Liver (tissue), 9 donors: Measurements from ENCODE around the gene CX3CL1. TPM values are rescaled to one million over a fixed set of nuclear protein-coding genes. Genes with fewer than 3 reads are reported as not detected.
A peak's percentile ranks its signal among the peaks of the same experiment; 100 is the strongest.

ENCODE experiments used
- DNase-seq: peaks from one replicate; pipeline ENCODE4 v3.0.0-alpha.2; 2017; ENCODE audit warnings: low spot score
- H3K27ac ChIP-seq, 2 donors: one replicate each; pipeline ENCODE4 v1.7.0; 2013; ENCODE audit warnings: inconsistent platforms in 2 of 2, low read length in 2 of 2, control low read depth in 1 of 2, low read depth in 1 of 2, mild to moderate bottlenecking in 1 of 2
- H3K27me3 ChIP-seq, 4 donors: one replicate each; pipeline versions ENCODE4 v1.6.1 to v1.7.0; 2013; ENCODE audit warnings: low read length in 3 of 4, inconsistent platforms in 1 of 4, mild to moderate bottlenecking in 1 of 4, moderate library complexity in 1 of 4; ENCODE audit not compliant: control insufficient read depth in 4 of 4, insufficient read depth in 4 of 4
- H3K36me3 ChIP-seq, 4 donors: one replicate each; pipeline versions ENCODE4 v1.6.1 to v1.7.0; 2013; ENCODE audit warnings: low read length in 3 of 4, mild to moderate bottlenecking in 3 of 4, low read depth in 1 of 4, moderate library complexity in 1 of 4; ENCODE audit not compliant: control insufficient read depth in 4 of 4, insufficient read depth in 3 of 4
- H3K4me1 ChIP-seq, 4 donors: one replicate each; pipeline versions ENCODE4 v1.6.1 to v1.7.0; 2013; ENCODE audit warnings: low read length in 3 of 4, mild to moderate bottlenecking in 3 of 4, moderate library complexity in 1 of 4; ENCODE audit not compliant: control insufficient read depth in 4 of 4, insufficient read depth in 4 of 4
- H3K4me3 ChIP-seq, 3 donors: one replicate each; pipeline versions ENCODE4 v1.6.1 to v1.7.0; 2013; ENCODE audit warnings: low read length in 3 of 3, control low read depth in 1 of 3, low read depth in 1 of 3, mild to moderate bottlenecking in 1 of 3
- H3K9ac ChIP-seq, 2 donors: one replicate each; pipeline ENCODE4 v1.7.0; 2013; ENCODE audit warnings: low read length in 2 of 2, mild to moderate bottlenecking in 2 of 2, moderate library complexity in 2 of 2, control low read depth in 1 of 2, low read depth in 1 of 2
- H3K9me3 ChIP-seq, 4 donors: one replicate each; pipeline versions ENCODE4 v1.6.1 to v1.7.0; 2013; ENCODE audit warnings: low read length in 3 of 4; ENCODE audit not compliant: control insufficient read depth in 4 of 4
- EGR1 ChIP-seq, 2 donors: IDR thresholded peaks; 2 replicates each; pipeline ENCODE4 v1.6.1; 2016 to 2018; ENCODE audit warnings: antibody characterized with exemption in 2 of 2, low read depth in 2 of 2
- FOXA1 ChIP-seq: IDR thresholded peaks from 2 replicates; pipeline ENCODE4 v1.6.1; 2016; ENCODE audit warnings: antibody characterized with exemption
- FOXA2 ChIP-seq: IDR thresholded peaks from 2 replicates; pipeline ENCODE4 v1.6.1; 2016; ENCODE audit warnings: antibody characterized with exemption
- GABPA ChIP-seq, 2 donors: IDR thresholded peaks in 1 of 2; conservative IDR thresholded peaks in 1 of 2; 2 replicates each; pipeline ENCODE4 v1.6.1; 2016; ENCODE audit warnings: antibody characterized with exemption in 2 of 2, mild to moderate bottlenecking in 1 of 2, moderate library complexity in 1 of 2
- HNF4A ChIP-seq, 2 donors: conservative IDR thresholded peaks; 2 replicates each; pipeline ENCODE4 v1.6.1; 2016; ENCODE audit warnings: antibody characterized with exemption in 2 of 2, mild to moderate bottlenecking in 2 of 2
- HNF4G ChIP-seq: IDR thresholded peaks from 2 replicates; pipeline ENCODE4 v1.6.1; 2016; ENCODE audit warnings: antibody characterized with exemption
- JUND ChIP-seq, 2 donors: IDR thresholded peaks; 2 replicates each; pipeline ENCODE4 v1.6.1; 2016; ENCODE audit warnings: antibody characterized with exemption in 2 of 2
- NR2F2 ChIP-seq: IDR thresholded peaks from 2 replicates; pipeline ENCODE4 v1.6.1; 2016; ENCODE audit warnings: antibody characterized with exemption
- RAD21 ChIP-seq, 2 donors: IDR thresholded peaks; 2 replicates each; pipeline ENCODE4 v1.6.1; 2016; ENCODE audit warnings: antibody characterized with exemption in 2 of 2, mild to moderate bottlenecking in 2 of 2
- SP1 ChIP-seq: IDR thresholded peaks from 2 replicates; pipeline ENCODE4 v1.6.1; 2018; ENCODE audit warnings: antibody characterized with exemption, mild to moderate bottlenecking
- TAF1 ChIP-seq: conservative IDR thresholded peaks from 2 replicates; pipeline ENCODE4 v1.6.1; 2016; ENCODE audit warnings: antibody characterized with exemption, mild to moderate bottlenecking
- YY1 ChIP-seq: IDR thresholded peaks from 2 replicates; pipeline ENCODE4 v1.6.1; 2016; ENCODE audit warnings: antibody characterized with exemption, mild to moderate bottlenecking
- WGBS: extraction: QIAGEN DNeasy Blood & Tissue Kit; methylation state at CpG from one replicate; pipeline ENCODE4 v1.1.7; 2013; 5-methylcytosine and 5-hydroxymethylcytosine counted together
- polyA plus RNA-seq, 2 donors: library from polyadenylated mRNA; stranded (reverse) in 1 of 2; unstranded in 1 of 2; fragments of 200-250 nt in 1 of 2; fragments of >200 nt in 1 of 2; fragmentation: Nextera tagmentation in 1 of 2; extraction: Ambion mirVana in 1 of 2; gene quantifications; one replicate each; pipeline versions ENCODE4 v1.2.1 to v1.2.3, GENCODE V29; 2013 to 2015
- total RNA-seq, 2 donors: library from RNA; depleted of rRNA; stranded (reverse); fragments of >200 nt; gene quantifications; one replicate each; pipeline ENCODE4 v1.2.3, GENCODE V29; 2014
- TF ChIP-seq, protein P1 (sequence below): fragments of 150-350 bp; IDR thresholded peaks from 2 replicates; pipeline ENCODE4 v1.5.1; 2017; ENCODE audit warnings: improper control_type of control experiment, low read depth, low read length; ENCODE audit not compliant: missing input control
- TF ChIP-seq, protein P2 (sequence below): IDR thresholded peaks from 2 replicates; pipeline ENCODE4 v1.6.1; 2016; ENCODE audit warnings: antibody characterized with exemption
- TF ChIP-seq, protein P3 (sequence below): IDR thresholded peaks from 2 replicates; pipeline ENCODE4 v1.6.1; 2016; ENCODE audit warnings: antibody characterized with exemption
- TF ChIP-seq, protein P4 (sequence below): IDR thresholded peaks from 2 replicates; pipeline ENCODE4 v1.6.1; 2016; ENCODE audit warnings: antibody characterized with exemption, mild to moderate bottlenecking
- TF ChIP-seq, protein P5 (sequence below): IDR thresholded peaks from 2 replicates; pipeline ENCODE4 v1.6.1; 2016; ENCODE audit warnings: antibody characterized with exemption
- donor health status: healthy.
- donor health status: healthy.
- donor health status: healthy.
- donor health status: healthy.
- donor health status: healthy.

CX3CL1 gene
- total and polyA plus RNA-seq, 4 donors: 2.5 to 5.9 (median 5.1) TPM

DNA sequence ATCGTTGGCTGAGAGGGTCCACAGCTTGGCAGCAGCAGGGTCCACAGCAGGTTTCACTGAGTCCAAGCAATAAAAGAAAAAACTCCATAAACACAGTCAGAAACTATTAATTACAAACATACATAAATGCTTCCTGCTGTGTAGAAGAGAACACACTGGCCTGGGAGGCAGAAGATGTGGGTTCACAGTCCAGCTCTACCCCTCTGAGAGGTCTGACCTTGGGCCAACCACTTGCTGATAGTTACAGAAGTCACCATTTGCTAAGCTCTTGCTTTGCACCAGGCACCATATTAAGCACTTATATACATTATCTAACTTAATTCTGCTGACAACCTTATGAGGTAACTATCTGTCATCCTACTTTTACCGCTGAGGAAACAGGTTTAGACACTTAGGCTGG is 60.2 kb downstream of the CX3CL1 start:
- TF ChIP-seq YY1: no peak
- TF ChIP-seq NR2F2: no peak
- TF ChIP-seq HNF4A (conservative IDR thresholded peaks at IDR 0.05): peak; percentile 34 to 64
- no peak for TF ChIP-seq GABPA (IDR thresholded peaks at IDR 0.05 in 1 of 2, conservative IDR thresholded peaks at IDR 0.05 in 1 of 2)
- TF ChIP-seq, protein P1, sequence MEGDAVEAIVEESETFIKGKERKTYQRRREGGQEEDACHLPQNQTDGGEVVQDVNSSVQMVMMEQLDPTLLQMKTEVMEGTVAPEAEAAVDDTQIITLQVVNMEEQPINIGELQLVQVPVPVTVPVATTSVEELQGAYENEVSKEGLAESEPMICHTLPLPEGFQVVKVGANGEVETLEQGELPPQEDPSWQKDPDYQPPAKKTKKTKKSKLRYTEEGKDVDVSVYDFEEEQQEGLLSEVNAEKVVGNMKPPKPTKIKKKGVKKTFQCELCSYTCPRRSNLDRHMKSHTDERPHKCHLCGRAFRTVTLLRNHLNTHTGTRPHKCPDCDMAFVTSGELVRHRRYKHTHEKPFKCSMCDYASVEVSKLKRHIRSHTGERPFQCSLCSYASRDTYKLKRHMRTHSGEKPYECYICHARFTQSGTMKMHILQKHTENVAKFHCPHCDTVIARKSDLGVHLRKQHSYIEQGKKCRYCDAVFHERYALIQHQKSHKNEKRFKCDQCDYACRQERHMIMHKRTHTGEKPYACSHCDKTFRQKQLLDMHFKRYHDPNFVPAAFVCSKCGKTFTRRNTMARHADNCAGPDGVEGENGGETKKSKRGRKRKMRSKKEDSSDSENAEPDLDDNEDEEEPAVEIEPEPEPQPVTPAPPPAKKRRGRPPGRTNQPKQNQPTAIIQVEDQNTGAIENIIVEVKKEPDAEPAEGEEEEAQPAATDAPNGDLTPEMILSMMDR: no peak
- TF ChIP-seq, protein P2, sequence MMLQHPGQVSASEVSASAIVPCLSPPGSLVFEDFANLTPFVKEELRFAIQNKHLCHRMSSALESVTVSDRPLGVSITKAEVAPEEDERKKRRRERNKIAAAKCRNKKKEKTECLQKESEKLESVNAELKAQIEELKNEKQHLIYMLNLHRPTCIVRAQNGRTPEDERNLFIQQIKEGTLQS: no peak
- TF ChIP-seq, protein P3, sequence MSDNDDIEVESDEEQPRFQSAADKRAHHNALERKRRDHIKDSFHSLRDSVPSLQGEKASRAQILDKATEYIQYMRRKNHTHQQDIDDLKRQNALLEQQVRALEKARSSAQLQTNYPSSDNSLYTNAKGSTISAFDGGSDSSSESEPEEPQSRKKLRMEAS: no peak
- TF ChIP-seq, protein P4, sequence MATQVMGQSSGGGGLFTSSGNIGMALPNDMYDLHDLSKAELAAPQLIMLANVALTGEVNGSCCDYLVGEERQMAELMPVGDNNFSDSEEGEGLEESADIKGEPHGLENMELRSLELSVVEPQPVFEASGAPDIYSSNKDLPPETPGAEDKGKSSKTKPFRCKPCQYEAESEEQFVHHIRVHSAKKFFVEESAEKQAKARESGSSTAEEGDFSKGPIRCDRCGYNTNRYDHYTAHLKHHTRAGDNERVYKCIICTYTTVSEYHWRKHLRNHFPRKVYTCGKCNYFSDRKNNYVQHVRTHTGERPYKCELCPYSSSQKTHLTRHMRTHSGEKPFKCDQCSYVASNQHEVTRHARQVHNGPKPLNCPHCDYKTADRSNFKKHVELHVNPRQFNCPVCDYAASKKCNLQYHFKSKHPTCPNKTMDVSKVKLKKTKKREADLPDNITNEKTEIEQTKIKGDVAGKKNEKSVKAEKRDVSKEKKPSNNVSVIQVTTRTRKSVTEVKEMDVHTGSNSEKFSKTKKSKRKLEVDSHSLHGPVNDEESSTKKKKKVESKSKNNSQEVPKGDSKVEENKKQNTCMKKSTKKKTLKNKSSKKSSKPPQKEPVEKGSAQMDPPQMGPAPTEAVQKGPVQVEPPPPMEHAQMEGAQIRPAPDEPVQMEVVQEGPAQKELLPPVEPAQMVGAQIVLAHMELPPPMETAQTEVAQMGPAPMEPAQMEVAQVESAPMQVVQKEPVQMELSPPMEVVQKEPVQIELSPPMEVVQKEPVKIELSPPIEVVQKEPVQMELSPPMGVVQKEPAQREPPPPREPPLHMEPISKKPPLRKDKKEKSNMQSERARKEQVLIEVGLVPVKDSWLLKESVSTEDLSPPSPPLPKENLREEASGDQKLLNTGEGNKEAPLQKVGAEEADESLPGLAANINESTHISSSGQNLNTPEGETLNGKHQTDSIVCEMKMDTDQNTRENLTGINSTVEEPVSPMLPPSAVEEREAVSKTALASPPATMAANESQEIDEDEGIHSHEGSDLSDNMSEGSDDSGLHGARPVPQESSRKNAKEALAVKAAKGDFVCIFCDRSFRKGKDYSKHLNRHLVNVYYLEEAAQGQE: no peak
- TF ChIP-seq FOXA1: no peak
- DNase-seq: no peak
- peaks cover 25 to 78% (median 62%) of the 10 kb centered on the region in 4 donors for H3K36me3 ChIP-seq
- no peaks in the 10 kb centered on the region for H3K9me3 ChIP-seq
- H3K4me3 ChIP-seq: no peak overlapping the region
- no peak overlapping the region for H3K9ac ChIP-seq
- no peak overlapping the region for H3K27ac ChIP-seq
- H3K27me3 ChIP-seq: no peaks in the 10 kb centered on the region
- H3K4me1 ChIP-seq: peaks cover 0 to 3% (median under 1%) of the 10 kb centered on the region in 4 donors
- WGBS: 89% methylated on average over 2 of the region's 2 CpGs

DNA sequence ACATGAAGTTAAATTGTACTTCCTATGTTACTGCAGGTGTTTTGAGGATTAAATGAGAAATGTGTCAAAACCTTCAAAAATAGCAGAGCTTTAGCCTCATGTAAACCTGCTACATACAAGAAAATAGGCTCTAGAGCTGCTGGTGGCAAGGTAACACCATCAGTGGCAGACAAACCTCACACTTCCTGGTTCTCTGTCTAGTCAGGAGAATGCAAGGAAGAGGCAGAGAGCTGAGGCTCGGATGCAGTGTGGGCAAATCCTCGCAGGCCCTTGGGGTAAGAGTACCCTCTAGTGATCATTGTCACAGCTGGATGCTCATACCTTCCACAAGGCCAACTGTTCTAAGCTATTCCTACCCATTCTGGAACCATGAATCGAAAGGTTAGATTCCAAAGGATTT is 60.7 kb downstream of the CX3CL1 start:
- Histone ChIP-seq H3K27me3 (no peaks in the 10 kb centered on the region), H3K36me3 (peaks cover 25 to 78% (median 60%) of the 10 kb centered on the region in 4 donors), H3K27ac (no peak overlapping the region), H3K9me3 (no peaks in the 10 kb centered on the region), H3K9ac (no peak overlapping the region), H3K4me3 (no peak overlapping the region), H3K4me1 (peaks cover 0 to 3% (median under 1%) of the 10 kb centered on the region in 4 donors)
- 93% methylated on average over 3 of the region's 3 CpGs for WGBS
- no peak for DNase-seq
- no peak for TF ChIP-seq JUND (IDR thresholded peaks at IDR 0.05)
- TF ChIP-seq EGR1 (IDR thresholded peaks at IDR 0.05; ENCODE audit: low read depth in 2 of 2): no peak
- TF ChIP-seq, protein P3: no peak
- TF ChIP-seq, protein P2: no peak
- no peak for TF ChIP-seq RAD21 (IDR thresholded peaks at IDR 0.05)
- no peak for TF ChIP-seq GABPA (IDR thresholded peaks at IDR 0.05 in 1 of 2, conservative IDR thresholded peaks at IDR 0.05 in 1 of 2)
- TF ChIP-seq, protein P5, sequence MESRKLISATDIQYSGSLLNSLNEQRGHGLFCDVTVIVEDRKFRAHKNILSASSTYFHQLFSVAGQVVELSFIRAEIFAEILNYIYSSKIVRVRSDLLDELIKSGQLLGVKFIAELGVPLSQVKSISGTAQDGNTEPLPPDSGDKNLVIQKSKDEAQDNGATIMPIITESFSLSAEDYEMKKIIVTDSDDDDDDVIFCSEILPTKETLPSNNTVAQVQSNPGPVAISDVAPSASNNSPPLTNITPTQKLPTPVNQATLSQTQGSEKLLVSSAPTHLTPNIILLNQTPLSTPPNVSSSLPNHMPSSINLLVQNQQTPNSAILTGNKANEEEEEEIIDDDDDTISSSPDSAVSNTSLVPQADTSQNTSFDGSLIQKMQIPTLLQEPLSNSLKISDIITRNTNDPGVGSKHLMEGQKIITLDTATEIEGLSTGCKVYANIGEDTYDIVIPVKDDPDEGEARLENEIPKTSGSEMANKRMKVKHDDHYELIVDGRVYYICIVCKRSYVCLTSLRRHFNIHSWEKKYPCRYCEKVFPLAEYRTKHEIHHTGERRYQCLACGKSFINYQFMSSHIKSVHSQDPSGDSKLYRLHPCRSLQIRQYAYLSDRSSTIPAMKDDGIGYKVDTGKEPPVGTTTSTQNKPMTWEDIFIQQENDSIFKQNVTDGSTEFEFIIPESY: no peak
- TF ChIP-seq, protein P4: no peak
- TF ChIP-seq, protein P1: no peak
- TF ChIP-seq FOXA2: no peak
- no peak for TF ChIP-seq NR2F2
- no peak for TF ChIP-seq SP1
- TF ChIP-seq TAF1: no peak
- no peak for TF ChIP-seq HNF4G
- no peak for TF ChIP-seq HNF4A (conservative IDR thresholded peaks at IDR 0.05)
